NB4 (cell line): ENCODE measurements around the gene CHD3.

Experiments used
- MAX ChIP-seq: IDR thresholded peaks from 2 replicates; pipeline ENCODE4 v1.6.1; 2011; ENCODE audit warnings: low read depth, low read length
- POLR2A ChIP-seq: IDR thresholded peaks from 2 replicates; pipeline ENCODE4 v1.6.1; 2011; ENCODE audit warnings: mild to moderate bottlenecking; ENCODE audit not compliant: insufficient read length; ENCODE audit errors: extremely low read depth
- TF ChIP-seq, protein P1 (sequence below): IDR thresholded peaks from one replicate; pipeline ENCODE4 v1.5.1; 2012; ENCODE audit warnings: low read depth, low read length

- TF ChIP-seq, protein P1, sequence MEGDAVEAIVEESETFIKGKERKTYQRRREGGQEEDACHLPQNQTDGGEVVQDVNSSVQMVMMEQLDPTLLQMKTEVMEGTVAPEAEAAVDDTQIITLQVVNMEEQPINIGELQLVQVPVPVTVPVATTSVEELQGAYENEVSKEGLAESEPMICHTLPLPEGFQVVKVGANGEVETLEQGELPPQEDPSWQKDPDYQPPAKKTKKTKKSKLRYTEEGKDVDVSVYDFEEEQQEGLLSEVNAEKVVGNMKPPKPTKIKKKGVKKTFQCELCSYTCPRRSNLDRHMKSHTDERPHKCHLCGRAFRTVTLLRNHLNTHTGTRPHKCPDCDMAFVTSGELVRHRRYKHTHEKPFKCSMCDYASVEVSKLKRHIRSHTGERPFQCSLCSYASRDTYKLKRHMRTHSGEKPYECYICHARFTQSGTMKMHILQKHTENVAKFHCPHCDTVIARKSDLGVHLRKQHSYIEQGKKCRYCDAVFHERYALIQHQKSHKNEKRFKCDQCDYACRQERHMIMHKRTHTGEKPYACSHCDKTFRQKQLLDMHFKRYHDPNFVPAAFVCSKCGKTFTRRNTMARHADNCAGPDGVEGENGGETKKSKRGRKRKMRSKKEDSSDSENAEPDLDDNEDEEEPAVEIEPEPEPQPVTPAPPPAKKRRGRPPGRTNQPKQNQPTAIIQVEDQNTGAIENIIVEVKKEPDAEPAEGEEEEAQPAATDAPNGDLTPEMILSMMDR: no peak
- TF ChIP-seq POLR2A (no peak), MAX (no peak)
These were observed 48.1 kb upstream of the CHD3 start for GRCh38 chr17:7840441-7840840.
